Fibroblast of skin of back (primary cell): Measurements from ENCODE around the gene ELMO2.
A peak's percentile ranks its signal among the peaks of the same experiment; 100 is the strongest.

Experiments
- DNase-seq: peaks from one replicate; pipeline ENCODE4 v3.0.0-alpha.2; 2013

The ELMO2 gene

GRCh38 chr20:46366826-46367225 lies 39.6 kb downstream of the ELMO2 start:
- no peak for DNase-seq

GRCh38 chr20:46365487-46366220 lies 40.8 kb downstream of the ELMO2 start:
- no peak for DNase-seq

- no peak for DNase-seq
Measured at GRCh38 chr20:46364670-46365486, 41.5 kb downstream of the ELMO2 start.

GRCh38 chr20:46363874-46364669 lies 42.3 kb downstream of the ELMO2 start:
- DNase-seq: peak; percentile 91

- DNase-seq: no peak
Measured at GRCh38 chr20:46362921-46363867, 43.2 kb downstream of the ELMO2 start.

- no peak for DNase-seq
Measured at GRCh38 chr20:46361811-46362210, 44.6 kb downstream of the ELMO2 start.

- no peak for DNase-seq
Measured at GRCh38 chr20:46361381-46361780, 45.0 kb downstream of the ELMO2 start.

- no peak for DNase-seq
Measured at GRCh38 chr20:46359233-46359751, 47.1 kb downstream of the ELMO2 start.

- no peak for DNase-seq
Measured at GRCh38 chr20:46358346-46359058, 47.9 kb downstream of the ELMO2 start.

GRCh38 chr20:46357030-46357514 lies 49.3 kb downstream of the ELMO2 start:
- DNase-seq: no peak

GRCh38 chr20:46356195-46357029 lies 50.0 kb downstream of the ELMO2 start:
- no peak for DNase-seq

- no peak for DNase-seq
Measured at GRCh38 chr20:46355778-46356177, 50.6 kb downstream of the ELMO2 start.

- DNase-seq: no peak
Measured at GRCh38 chr20:46354920-46355654, 51.3 kb downstream of the ELMO2 start.

- no peak for DNase-seq
Measured at GRCh38 chr20:46354207-46354555, 52.2 kb downstream of the ELMO2 start.

- DNase-seq: no peak
Measured at GRCh38 chr20:46353500-46354206, 52.8 kb downstream of the ELMO2 start.

GRCh38 chr20:46352370-46352938 lies 54.0 kb downstream of the ELMO2 start:
- DNase-seq: no peak

GRCh38 chr20:46351357-46352058 lies 54.9 kb downstream of the ELMO2 start:
- no peak for DNase-seq

- no peak for DNase-seq
Measured at GRCh38 chr20:46350986-46351267, 55.5 kb downstream of the ELMO2 start.
